ENCODE data around the gene GNB5. TPM values are rescaled to one million over a fixed set of nuclear protein-coding genes. Genes with fewer than 3 reads are reported as not detected.
A peak's percentile ranks its signal among the peaks of the same experiment; 100 is the strongest.
"Not testable (repeated sequence)": the region's sequence is repeated elsewhere in the genome, so short reads cannot be mapped to it uniquely, and the experiment has no call there.

GNB5 gene
- 10 to 100 TPM; 19.5 to 21.9 TPM for total RNA-seq

DNA sequence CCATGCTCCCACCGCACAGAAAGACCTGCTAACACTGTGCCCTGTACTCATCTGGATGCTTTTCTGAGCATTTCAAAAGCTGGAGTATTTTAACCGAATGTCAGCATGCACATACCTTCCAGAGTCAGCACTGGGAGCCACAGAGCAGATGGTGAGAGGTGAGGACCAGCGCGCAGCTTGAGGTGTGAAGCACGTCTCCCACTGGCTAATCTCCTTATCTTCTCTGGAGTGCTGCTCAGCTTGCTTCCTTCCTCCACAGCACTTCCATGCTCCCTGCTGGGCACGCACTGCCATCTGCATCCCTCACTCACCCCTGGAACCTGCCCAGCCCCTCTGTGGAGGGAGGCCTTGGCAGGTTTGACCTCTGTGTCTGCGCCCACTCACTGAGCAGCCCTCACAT is at the start of gene GNB5:
Gene GNB5, minus strand, starts transcription at position 186 of the 400 bp plus-strand sequence. CDS start 6,716 bp downstream, outside the sequence.
- no peaks in the 10 kb centered on the region for H3K27me3 Mint-ChIP-seq
- no peaks in the 10 kb centered on the region for H3K9me3 Mint-ChIP-seq
- H3K4me1 Mint-ChIP-seq = no peaks in the 10 kb centered on the region
- no peaks in the 10 kb centered on the region for H3K36me3 Mint-ChIP-seq (ENCODE audit: low read depth)
- H3K27ac Mint-ChIP-seq = no peak within 1 kb of the TSS
- no peak for ATAC-seq (replicated peaks)
- H3K4me3 Mint-ChIP-seq = no peak within 1 kb of the TSS

DNA sequence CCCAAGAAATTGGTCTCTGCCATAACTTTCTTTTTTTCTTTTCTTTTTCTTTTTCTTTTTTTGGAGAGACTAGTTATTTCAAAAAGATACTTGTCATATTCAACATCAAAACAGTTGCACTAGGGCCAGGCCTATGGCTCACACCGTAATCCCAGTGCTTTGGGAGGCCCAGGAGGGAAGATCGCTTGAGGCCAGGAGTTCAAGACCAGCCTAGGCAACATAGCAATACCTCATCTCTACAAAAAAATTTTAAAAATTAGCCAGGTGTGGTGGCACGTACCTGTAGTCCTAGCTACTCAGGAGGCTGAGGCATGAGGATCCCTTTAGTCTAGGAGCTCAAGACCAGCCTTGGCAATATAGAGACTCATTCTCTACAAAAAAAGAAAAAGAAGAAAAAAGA is 49.0 kb upstream of the GNB5 start:
- Mint-ChIP-seq H3K4me3 (no peak overlapping the region), H3K36me3 (ENCODE audit: low read depth) (no peaks in the 10 kb centered on the region), H3K27me3 (no peaks in the 10 kb centered on the region), H3K4me1 (peaks cover 1% of the 10 kb centered on the region), H3K9me3 (no peaks in the 10 kb centered on the region), H3K27ac (no peak overlapping the region)
- ATAC-seq (replicated peaks) = no peak

- not testable (repeated sequence) for H3K36me3 Mint-ChIP-seq (ENCODE audit: low read depth); ATAC-seq (replicated peaks); H3K9me3 Mint-ChIP-seq; H3K27me3 Mint-ChIP-seq; H3K4me3 Mint-ChIP-seq; H3K27ac Mint-ChIP-seq; H3K4me1 Mint-ChIP-seq
Observed at GRCh38 chr15:52238989-52239525, 47.9 kb upstream of the GNB5 start.

GRCh38 chr15:52238149-52238548 is 47.0 kb upstream of the GNB5 start:
- Mint-ChIP-seq H3K4me3 (no peak overlapping the region), H3K4me1 (peaks cover 7% of the 10 kb centered on the region), H3K27me3 (no peaks in the 10 kb centered on the region), H3K36me3 (ENCODE audit: low read depth) (no peaks in the 10 kb centered on the region), H3K9me3 (no peaks in the 10 kb centered on the region), H3K27ac (no peak overlapping the region)
- ATAC-seq (replicated peaks) = no peak

DNA sequence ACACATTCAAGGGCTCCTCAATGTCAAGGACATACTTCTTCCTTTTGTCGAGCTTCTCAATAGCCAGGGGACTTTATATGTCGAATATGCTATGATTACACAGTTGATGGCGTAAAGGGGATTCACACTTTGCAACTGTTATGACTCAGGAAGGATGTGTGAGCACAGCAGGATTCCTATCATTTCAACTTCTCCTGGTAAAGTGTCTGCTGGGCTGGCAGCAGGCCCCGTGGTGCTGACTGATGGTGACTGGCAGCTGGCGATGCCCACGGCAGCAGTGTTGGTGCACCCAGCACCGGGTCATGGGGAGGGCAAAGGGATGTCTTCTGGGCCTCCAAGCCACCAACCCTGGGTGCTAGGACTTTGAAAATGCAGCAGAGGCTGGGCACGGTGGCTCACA is 44.8 kb upstream of the GNB5 start:
- Mint-ChIP-seq H3K27ac (no peak overlapping the region), H3K4me3 (peak overlapping the region; percentile 62), H3K9me3 (no peaks in the 10 kb centered on the region), H3K27me3 (no peaks in the 10 kb centered on the region), H3K36me3 (ENCODE audit: low read depth) (no peaks in the 10 kb centered on the region), H3K4me1 (peaks cover 7% of the 10 kb centered on the region)
- peak; percentile 24 for ATAC-seq (replicated peaks)

GRCh38 chr15:52234596-52235541 is 43.7 kb upstream of the GNB5 start:
- no peaks in the 10 kb centered on the region for H3K36me3 Mint-ChIP-seq (ENCODE audit: low read depth)
- peak overlapping the region; percentile 62 for H3K4me3 Mint-ChIP-seq
- H3K27ac Mint-ChIP-seq = peak overlapping the region; percentile 82
- H3K27me3 Mint-ChIP-seq = no peaks in the 10 kb centered on the region
- H3K4me1 Mint-ChIP-seq = peaks cover 7% of the 10 kb centered on the region
- no peaks in the 10 kb centered on the region for H3K9me3 Mint-ChIP-seq
- ATAC-seq (replicated peaks) = peak; percentile 79

DNA sequence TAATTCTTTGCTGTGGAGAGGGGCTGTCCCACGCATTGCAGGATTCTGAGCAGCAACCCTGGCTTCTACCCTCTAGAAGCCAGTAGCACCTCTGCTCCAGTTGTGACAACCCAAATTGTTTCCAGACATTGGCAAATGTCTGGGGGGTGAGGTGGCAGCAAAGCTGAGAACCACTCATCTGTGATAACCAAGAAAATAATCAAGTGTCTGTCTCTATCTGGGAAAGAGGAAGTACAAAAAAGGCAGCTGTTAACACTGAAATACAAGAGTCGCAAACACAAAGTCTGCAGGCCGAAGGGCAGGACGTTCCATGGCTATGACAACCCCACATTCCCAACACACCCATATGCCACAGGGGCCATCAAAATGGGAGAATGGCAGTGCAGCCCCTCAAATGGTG is 42.2 kb upstream of the GNB5 start:
- no peak for ATAC-seq (replicated peaks)
- Mint-ChIP-seq H3K27ac (no peak overlapping the region), H3K4me3 (no peak overlapping the region), H3K4me1 (peaks cover 7% of the 10 kb centered on the region), H3K36me3 (ENCODE audit: low read depth) (no peaks in the 10 kb centered on the region), H3K9me3 (no peaks in the 10 kb centered on the region), H3K27me3 (no peaks in the 10 kb centered on the region)

DNA sequence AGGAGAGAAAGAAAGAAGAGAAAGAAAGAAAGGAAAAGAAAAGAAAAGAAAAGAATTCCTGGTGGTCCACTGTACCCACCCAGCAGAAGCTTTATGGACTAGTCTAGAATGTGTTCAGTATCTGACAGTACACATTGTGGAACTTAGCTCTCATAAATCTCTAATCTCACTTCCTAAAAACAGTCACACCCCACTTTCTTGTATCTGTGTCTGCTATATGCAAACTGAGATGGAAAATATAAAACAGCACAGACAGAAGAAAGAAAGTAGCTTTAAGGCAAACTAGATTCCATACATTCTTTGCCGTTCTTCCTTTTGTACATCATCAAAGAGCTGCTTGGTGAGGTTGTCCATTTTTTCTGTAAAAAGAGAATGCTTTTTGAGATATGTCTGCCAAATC is 41.1 kb upstream of the GNB5 start:
- no peaks in the 10 kb centered on the region for H3K36me3 Mint-ChIP-seq (ENCODE audit: low read depth)
- no peak overlapping the region for H3K4me3 Mint-ChIP-seq
- H3K4me1 Mint-ChIP-seq = peaks cover 7% of the 10 kb centered on the region
- peak overlapping the region; percentile 60 for H3K27ac Mint-ChIP-seq
- ATAC-seq (replicated peaks) = peak; percentile 15
- no peaks in the 10 kb centered on the region for H3K9me3 Mint-ChIP-seq
- no peaks in the 10 kb centered on the region for H3K27me3 Mint-ChIP-seq

GRCh38 chr15:52230073-52230472 is 38.9 kb upstream of the GNB5 start:
- Mint-ChIP-seq H3K27me3 (no peaks in the 10 kb centered on the region), H3K27ac (no peak overlapping the region), H3K4me1 (peaks cover 5% of the 10 kb centered on the region), H3K9me3 (no peaks in the 10 kb centered on the region), H3K36me3 (ENCODE audit: low read depth) (no peaks in the 10 kb centered on the region), H3K4me3 (no peak overlapping the region)
- no peak for ATAC-seq (replicated peaks)

GRCh38 chr15:52228921-52229320 is 37.7 kb upstream of the GNB5 start:
- no peaks in the 10 kb centered on the region for H3K36me3 Mint-ChIP-seq (ENCODE audit: low read depth)
- H3K9me3 Mint-ChIP-seq = no peaks in the 10 kb centered on the region
- no peak overlapping the region for H3K27ac Mint-ChIP-seq

DNA sequence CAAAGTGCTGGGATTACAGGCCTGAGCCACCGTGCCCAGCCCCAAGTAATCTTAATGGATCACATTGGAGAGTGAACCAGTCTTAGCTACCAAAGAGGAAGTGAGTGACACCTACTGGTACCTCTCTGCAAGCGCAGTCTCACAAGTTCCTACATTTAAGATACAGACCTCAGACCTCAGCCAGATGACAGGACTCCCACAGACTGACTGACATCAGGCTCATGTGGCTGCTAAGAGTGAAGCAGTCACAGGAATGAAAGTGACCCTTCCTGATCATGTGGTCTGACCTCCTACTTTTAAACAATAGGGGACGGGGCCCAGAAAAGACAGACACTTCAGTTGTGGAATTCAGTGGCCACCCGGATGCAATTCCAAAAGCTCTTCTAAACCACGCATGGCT is 36.3 kb upstream of the GNB5 start:
- H3K27ac Mint-ChIP-seq = no peak overlapping the region
- H3K36me3 Mint-ChIP-seq (ENCODE audit: low read depth) = no peaks in the 10 kb centered on the region
- ATAC-seq (replicated peaks) = peak; percentile 94
- H3K27me3 Mint-ChIP-seq = no peaks in the 10 kb centered on the region
- H3K4me3 Mint-ChIP-seq = no peak overlapping the region
- H3K4me1 Mint-ChIP-seq = peaks cover 2% of the 10 kb centered on the region
- no peaks in the 10 kb centered on the region for H3K9me3 Mint-ChIP-seq

More at GRCh38 chr15:52228921-52229320, 37.7 kb upstream of the GNB5 start:
- no peak for ATAC-seq (replicated peaks)
- Mint-ChIP-seq H3K4me1 (no peaks in the 10 kb centered on the region), H3K27me3 (no peaks in the 10 kb centered on the region), H3K4me3 (no peak overlapping the region)

DNA sequence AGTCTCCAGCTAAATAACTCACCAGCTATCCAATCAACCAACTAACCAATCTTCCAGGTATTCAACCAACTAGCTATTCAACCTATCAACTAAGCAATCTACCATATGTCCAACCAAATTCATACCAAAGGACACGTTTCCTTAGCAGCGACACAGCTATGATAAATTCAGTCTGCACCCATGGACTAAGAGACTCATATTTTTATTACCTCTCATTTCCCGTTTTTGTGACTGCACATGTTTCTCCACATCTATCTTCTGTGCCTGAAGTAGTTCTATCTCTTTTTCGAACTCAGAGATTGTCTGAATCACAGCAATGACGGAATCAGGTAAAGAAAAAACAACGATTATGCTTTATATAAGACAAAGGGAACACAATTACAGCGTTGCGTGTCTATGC is 34.0 kb upstream of the GNB5 start:
- Mint-ChIP-seq H3K27me3 (no peaks in the 10 kb centered on the region), H3K27ac (peak overlapping the region; percentile 5), H3K36me3 (ENCODE audit: low read depth) (no peaks in the 10 kb centered on the region), H3K4me3 (no peak overlapping the region), H3K4me1 (peaks cover 20% of the 10 kb centered on the region), H3K9me3 (no peaks in the 10 kb centered on the region)
- ATAC-seq (replicated peaks) = no peak

- no peak overlapping the region for H3K4me3 Mint-ChIP-seq
- no peak overlapping the region for H3K27ac Mint-ChIP-seq
- H3K27me3 Mint-ChIP-seq = no peaks in the 10 kb centered on the region
- H3K9me3 Mint-ChIP-seq = no peaks in the 10 kb centered on the region
- no peaks in the 10 kb centered on the region for H3K36me3 Mint-ChIP-seq (ENCODE audit: low read depth)
- peak; percentile 61 for ATAC-seq (replicated peaks)
- peaks cover 20% of the 10 kb centered on the region for H3K4me1 Mint-ChIP-seq
Observed at GRCh38 chr15:52224211-52224610, 33.0 kb upstream of the GNB5 start.

DNA sequence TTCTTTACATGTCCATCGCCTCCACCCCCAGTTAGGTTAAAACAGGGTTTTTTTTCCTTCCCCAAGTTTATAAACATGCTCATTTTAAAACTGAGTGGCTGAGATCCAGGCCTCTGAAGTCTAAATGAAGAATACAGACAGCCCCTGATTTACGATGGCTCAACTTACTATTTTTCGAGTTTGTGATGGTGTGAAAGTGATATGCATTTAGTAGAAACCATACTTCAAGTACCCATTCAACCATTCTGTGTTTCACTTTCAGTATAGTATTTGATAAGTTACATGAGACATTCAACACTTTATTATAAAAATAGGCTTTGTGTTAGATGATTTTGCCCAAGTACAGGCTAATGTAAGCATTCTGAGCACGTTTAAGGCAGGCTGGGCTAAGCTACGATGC is 30.5 kb upstream of the GNB5 start:
- Mint-ChIP-seq H3K27ac (peak overlapping the region; percentile 76), H3K36me3 (ENCODE audit: low read depth) (no peaks in the 10 kb centered on the region), H3K27me3 (no peaks in the 10 kb centered on the region), H3K4me3 (peak overlapping the region; percentile 80), H3K9me3 (no peaks in the 10 kb centered on the region), H3K4me1 (peaks cover 20% of the 10 kb centered on the region)
- peak; percentile 67 for ATAC-seq (replicated peaks)
